ENCODE measurements around the gene CDK14.

CDK14 gene

DNA sequence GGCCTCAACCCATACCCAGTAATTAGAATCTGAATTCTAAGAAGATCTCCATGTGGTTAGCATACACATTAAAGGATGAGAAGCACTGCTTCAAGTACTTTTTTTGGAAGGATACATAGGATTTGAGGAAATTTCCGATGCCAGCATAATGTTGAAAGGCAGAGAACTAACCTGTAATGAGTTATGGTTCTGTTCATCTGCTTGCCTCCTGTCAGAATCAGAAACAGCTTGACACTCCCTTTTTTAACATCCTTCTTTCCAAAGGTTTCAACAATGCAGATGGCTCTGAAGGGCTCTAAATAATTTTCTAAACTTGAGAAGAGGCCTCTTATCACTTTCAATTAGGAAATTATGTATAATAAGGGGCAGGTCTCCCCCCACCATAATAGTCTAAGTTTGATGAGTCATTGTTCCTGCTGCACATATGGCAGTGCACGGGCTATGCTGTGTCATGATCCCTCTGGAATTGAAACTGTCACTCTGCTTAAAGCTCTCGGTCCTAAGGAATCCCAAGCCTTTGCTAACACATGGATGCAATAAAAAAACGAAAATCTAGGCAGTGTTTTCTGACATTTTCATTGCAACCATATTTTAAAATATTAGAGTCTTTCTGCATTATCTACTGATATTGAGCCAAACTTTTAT, 376.9 kb downstream of the CDK14 start:
- DNase-seq: no peak

- DNase-seq: no peak
Measured at GRCh38 chr7:90977056-90977455, 380.9 kb downstream of the CDK14 start.

DNA sequence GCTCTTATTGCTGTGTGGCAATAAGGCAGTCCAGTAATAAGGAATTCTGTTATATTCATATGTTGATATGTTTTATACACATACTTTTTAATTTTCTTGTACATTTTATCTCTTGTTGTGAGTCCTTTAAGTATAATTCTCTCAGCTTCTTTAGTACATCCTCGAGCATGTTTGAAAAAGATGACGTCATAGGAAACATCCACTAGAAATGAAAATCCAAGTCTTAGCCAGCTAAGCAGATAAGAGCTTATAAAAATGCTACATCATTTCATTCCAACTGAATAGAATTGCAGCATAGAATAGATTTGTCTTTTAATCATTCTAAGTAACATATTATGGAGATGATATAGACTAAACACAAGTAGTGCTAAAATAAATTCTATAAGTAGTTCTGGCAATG, 384.4 kb downstream of the CDK14 start:
- DNase-seq: no peak

DNA sequence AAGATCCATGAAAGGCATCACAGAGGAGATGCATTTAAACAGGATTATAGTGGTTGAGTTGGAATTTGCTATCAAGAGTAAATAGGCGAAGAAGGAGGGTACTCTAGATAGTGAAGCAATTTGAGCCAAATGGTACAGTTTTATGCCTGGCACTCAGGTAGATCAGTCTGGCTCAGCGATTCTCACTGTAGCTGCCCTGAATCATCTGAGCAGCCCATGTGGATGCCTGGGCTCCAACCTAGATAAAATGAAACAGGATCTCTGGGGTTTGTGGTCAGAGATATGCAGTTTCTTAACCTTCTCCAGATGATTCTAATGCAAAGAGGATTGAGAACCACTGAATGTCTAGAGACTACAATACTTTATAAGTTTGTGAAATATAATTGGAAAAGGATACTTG, 386.1 kb downstream of the CDK14 start:
- DNase-seq: no peak

- no peak for DNase-seq
Measured at GRCh38 chr7:90984692-90985091, 388.6 kb downstream of the CDK14 start.

DNA sequence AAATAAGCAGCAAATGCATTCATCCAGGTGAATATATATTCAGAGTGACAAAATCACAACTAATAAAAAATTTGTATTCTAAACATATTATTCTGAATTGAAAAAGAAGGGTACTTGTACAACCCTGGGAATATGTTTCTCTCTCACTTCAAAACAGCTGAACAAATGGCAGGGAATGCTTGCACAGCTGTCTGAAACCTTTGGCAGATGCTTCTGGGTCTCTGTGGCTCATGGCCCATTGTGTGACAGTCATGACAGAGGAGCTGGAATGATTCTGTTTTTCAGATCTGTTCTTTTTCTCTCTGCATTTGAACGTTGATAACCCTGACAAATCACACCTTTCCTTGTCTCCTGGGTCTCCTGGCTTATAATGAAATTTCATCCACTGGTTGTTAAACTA, 392.4 kb downstream of the CDK14 start:
- DNase-seq: no peak

- no peak for DNase-seq
Measured at GRCh38 chr7:90988996-90989765, 393.1 kb downstream of the CDK14 start.

GRCh38 chr7:90994121-90994520, 398.0 kb downstream of the CDK14 start:
- no peak for DNase-seq

DNA sequence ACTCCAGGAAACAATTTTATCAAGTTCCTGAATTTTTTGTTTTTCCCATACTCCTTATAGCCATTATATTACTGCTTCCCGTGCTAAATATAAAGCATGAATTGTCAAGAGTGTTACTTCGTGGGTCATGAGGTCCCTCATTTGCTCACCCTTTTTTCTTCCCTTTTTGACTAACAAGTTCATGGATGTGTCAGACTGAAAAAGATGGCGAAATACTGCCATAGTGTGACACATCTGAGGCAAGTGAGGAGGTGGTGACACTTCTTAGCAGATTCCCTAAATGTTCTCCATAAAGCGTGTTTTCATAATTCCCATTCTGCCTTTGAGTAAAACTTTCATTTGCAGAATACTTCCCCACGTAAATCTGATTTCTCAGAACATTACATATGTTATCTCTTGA, 398.5 kb downstream of the CDK14 start:
- no peak for DNase-seq

GRCh38 chr7:90995996-90996395, 399.9 kb downstream of the CDK14 start:
- no peak for DNase-seq

GRCh38 chr7:90999989-91000979, 404.2 kb downstream of the CDK14 start:
- DNase-seq: no peak

DNA sequence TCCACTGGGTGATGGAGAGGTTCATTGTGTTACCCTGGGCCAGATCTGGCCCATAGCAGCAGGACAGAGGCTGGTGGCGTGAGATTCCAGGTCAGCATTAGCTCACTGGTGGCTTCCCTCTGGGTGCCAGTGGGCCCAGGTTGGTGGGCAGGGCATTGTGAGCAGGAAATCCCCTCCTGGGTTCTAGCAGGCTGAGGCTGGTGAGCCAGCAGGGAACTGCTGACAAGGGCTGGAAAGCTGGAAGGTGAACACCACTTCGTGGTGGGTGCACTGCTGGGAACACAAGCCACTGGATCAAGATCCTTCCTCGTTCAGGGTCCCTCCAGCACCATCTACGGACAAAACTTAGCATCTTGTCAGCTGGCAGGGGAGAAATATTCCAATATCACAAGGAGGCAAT, 408.9 kb downstream of the CDK14 start:
- no peak for DNase-seq

- no peak for DNase-seq
Measured at GRCh38 chr7:91005841-91006240, 409.7 kb downstream of the CDK14 start.

- no peak for DNase-seq
Measured at GRCh38 chr7:91007371-91007770, 411.2 kb downstream of the CDK14 start.

- DNase-seq: no peak
Measured at GRCh38 chr7:91013078-91013477, 417.0 kb downstream of the CDK14 start.

- DNase-seq: no peak
Measured at GRCh38 chr7:91019686-91020385, 423.7 kb downstream of the CDK14 start.

- no peak for DNase-seq
Measured at GRCh38 chr7:91020636-91021385, 424.7 kb downstream of the CDK14 start.

DNA sequence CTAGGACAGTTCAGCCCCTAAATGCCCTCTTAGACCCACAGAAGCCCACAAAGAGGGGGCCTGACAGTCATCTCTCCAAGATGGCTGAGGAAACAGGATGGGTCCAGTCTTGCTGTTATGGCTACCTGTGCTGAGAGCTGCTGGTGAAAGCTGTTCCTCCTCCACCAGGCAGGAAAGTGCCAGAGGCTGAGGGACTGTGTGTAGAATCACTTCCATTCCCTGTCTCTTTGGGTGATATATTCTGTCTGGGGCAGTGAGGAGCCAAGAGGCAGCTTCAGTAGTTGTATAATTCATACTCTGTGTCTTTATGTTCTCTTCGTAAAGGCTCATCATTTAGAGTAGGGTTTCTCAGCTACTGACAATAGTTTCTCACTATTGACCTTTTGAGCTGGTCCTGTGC, 425.8 kb downstream of the CDK14 start:
- no peak for DNase-seq

- DNase-seq: no peak
Measured at GRCh38 chr7:91025906-91026390, 429.8 kb downstream of the CDK14 start.

- DNase-seq: no peak
Measured at GRCh38 chr7:91029688-91030087, 433.6 kb downstream of the CDK14 start.

DNA sequence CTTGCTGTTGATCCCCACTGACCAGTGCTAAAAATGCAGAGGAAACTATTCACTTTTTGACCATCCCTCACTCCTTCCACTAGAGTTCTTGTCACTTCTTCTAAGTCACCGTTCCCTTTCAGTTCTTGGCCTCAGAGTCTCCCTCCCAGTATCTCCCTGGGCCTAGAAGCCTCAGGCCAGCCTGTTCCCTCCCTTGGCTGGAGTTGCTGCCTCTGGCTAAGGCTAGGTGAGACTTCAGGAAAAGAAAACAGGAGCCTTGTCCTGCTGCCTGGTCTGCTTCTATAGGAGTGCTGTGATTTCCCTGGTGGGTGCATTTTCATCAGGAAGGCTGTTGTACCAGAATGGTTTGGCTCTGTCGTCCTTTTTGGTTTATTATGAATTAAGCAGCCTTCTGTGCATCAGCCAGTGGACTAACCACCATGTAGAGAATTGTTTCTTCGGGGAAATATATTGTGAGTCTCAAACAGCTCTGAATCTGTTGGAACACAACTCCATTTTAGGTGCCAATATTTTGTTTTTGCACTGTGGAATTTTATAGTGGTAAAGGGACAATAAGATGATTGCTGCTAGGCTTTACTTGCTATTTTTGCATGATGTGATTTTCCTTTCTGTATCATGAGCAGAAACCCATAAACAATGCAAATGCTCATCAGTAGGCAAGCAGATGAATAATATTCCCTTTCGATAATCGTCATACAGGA, 434.7 kb downstream of the CDK14 start:
- no peak for DNase-seq

Measured in GOT3 (cell line).